ENCODE results near the gene NUP35. TPM values are rescaled to one million over a fixed set of nuclear protein-coding genes. Genes with fewer than 3 reads are reported as not detected.

Gene NUP35
- total RNA-seq, 1 experiment from 2014 or later, result 33.4 TPM

DNA sequence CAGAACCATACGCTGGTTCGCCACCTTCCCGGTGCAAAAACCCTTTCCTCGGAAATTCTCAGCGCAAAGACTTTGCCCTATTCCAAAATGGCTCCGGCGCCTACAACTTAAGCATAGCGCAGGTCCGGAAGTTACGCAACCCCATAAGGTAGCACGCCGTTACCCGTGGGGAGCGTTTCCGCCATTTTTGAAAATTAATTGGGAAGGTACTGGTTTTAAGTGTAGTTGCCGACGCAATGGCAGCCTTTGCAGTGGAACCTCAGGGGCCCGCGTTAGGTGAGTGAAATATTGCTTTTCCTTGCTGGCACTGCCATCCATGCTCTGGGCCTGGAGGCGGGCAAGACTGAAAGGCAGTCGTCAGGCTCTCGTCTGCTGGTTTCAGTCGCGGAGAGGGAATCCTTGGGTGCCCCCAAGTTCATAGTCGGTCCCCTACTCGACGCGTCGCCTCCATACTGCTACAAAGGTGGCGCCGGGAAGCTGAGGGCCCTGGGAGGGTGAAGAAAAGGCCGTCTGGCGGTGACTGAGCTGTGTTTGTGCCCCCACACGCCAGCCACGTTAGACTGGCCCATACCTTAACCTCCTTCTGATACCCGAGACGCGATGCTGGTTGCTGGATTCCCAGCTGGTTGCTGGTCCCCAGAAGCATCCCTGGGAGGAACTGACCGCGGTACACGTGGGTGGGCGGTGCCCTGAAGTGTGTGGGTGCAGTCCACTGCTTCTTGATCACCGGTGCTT is at the start of gene NUP35 (continued):
- TF ChIP-seq, protein P1, sequence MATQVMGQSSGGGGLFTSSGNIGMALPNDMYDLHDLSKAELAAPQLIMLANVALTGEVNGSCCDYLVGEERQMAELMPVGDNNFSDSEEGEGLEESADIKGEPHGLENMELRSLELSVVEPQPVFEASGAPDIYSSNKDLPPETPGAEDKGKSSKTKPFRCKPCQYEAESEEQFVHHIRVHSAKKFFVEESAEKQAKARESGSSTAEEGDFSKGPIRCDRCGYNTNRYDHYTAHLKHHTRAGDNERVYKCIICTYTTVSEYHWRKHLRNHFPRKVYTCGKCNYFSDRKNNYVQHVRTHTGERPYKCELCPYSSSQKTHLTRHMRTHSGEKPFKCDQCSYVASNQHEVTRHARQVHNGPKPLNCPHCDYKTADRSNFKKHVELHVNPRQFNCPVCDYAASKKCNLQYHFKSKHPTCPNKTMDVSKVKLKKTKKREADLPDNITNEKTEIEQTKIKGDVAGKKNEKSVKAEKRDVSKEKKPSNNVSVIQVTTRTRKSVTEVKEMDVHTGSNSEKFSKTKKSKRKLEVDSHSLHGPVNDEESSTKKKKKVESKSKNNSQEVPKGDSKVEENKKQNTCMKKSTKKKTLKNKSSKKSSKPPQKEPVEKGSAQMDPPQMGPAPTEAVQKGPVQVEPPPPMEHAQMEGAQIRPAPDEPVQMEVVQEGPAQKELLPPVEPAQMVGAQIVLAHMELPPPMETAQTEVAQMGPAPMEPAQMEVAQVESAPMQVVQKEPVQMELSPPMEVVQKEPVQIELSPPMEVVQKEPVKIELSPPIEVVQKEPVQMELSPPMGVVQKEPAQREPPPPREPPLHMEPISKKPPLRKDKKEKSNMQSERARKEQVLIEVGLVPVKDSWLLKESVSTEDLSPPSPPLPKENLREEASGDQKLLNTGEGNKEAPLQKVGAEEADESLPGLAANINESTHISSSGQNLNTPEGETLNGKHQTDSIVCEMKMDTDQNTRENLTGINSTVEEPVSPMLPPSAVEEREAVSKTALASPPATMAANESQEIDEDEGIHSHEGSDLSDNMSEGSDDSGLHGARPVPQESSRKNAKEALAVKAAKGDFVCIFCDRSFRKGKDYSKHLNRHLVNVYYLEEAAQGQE (IDR thresholded peaks at IDR 0.05; ENCODE audit: low read depth), result no peak
- TF ChIP-seq POLR2A (IDR thresholded peaks at IDR 0.05; ENCODE audit: borderline replicate concordance, extremely low read depth, insufficient read depth, insufficient read length), result peak; percentile 59
- no peak for TF ChIP-seq RAD21 (IDR thresholded peaks at IDR 0.05; ENCODE audit: low read depth)
- TF ChIP-seq SRF (IDR thresholded peaks at IDR 0.05; ENCODE audit: low read depth), result peak; percentile 85
- peak; percentile 47; the same call in 1 of the 2 replicates for TF ChIP-seq ZFX (IDR thresholded peaks at IDR 0.05)
- peak; percentile 94 for TF ChIP-seq SIN3A (IDR thresholded peaks at IDR 0.05; ENCODE audit: low read depth)
- no peak for TF ChIP-seq FOSL1 (IDR thresholded peaks at IDR 0.05; ENCODE audit: low read depth)
- peak; percentile 92 for TF ChIP-seq CBX3 (IDR thresholded peaks at IDR 0.05; ENCODE audit: low read depth)

DNA sequence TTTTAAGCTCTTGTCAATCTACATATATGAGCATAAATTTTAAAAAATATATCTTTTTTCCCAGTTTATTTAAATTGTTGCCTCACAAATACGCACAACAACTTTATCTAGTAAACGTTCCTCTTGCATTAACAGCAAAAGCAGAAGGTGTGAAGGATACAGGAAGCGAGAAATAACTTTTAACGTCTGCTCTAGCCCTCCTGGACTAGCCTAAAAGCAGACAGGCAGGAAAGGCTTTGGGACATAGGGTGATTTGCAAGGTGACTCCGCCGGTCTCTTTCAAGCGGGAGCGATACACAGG is 46.1 kb upstream of the NUP35 start:
- DNase-seq (ENCODE audit: low read depth, low spot score) (no peak), ATAC-seq (peak; percentile 76)
- Histone ChIP-seq H4K20me1 (ENCODE audit: insufficient read depth) (no peaks in the 10 kb centered on the region), H3K9ac (ENCODE audit: low read length) (peak overlapping the region; percentile 64), H3K4me1 (ENCODE audit: control insufficient read depth in 1 of 2, insufficient read depth in 2 of 2, low read length in 2 of 2) (peaks cover 5 to 20% of the 10 kb centered on the region in 2 experiments; a peak in 3 of 4 replicates), H3K4me3 (replicated peaks in 1 of 2; ENCODE audit: low read depth in 1 of 2, low read length in 2 of 2) (peak overlapping the region; percentile 50 to 72), H3K27ac (ENCODE audit: low read depth, low read length) (peak overlapping the region; percentile 75), H3K4me2 (ENCODE audit: low read length) (peak overlapping the region; percentile 94), H3K27me3 (ENCODE audit: insufficient read depth, low read length) (no peaks in the 10 kb centered on the region), H2AFZ (ENCODE audit: low read depth, low read length, poor library complexity, severe bottlenecking) (peak overlapping the region; percentile 96), H3K79me2 (ENCODE audit: insufficient read depth, low read length) (no peaks in the 10 kb centered on the region), H3K9me2 (ENCODE audit: insufficient read depth) (no peaks in the 10 kb centered on the region), H3K36me3 (ENCODE audit: control insufficient read depth in 1 of 2, insufficient read depth in 2 of 2, low read length in 2 of 2) (no peaks in the 10 kb centered on the region), H3K9me3 (ENCODE audit: control insufficient read depth in 1 of 2, insufficient read depth in 1 of 2, low read depth in 1 of 2, low read length in 2 of 2) (no peaks in the 10 kb centered on the region)
- ChIA-PET POLR2A (no interaction called here), CTCF (no interaction called here), RAD21 (ENCODE audit: low non-redundant PET in 1 of 2, low total read pairs in 2 of 2, uncharacterized antibody in 2 of 2, unreplicated experiment in 2 of 2) (no interaction called here)
- intact Hi-C loops (cut with micrococcal nuclease), result no loop called here
- TF ChIP-seq EGR1 (IDR thresholded peaks at IDR 0.05; ENCODE audit: low read depth) (no peak), SP1 (IDR thresholded peaks at IDR 0.05; ENCODE audit: low read depth) (no peak), ZNF274 (IDR thresholded peaks at IDR 0.05; ENCODE audit: low read depth, low read length) (no peak), JUND (IDR thresholded peaks at IDR 0.05) (no peak), SRF (IDR thresholded peaks at IDR 0.05; ENCODE audit: low read depth) (0 out of 2 replicates have a peak, but pooled peaks have one; percentile 14)
- BruUV-seq (replicated peaks), result TSS peak; percentile 89
